ENCODE data around the gene SLC27A1.
A peak's percentile ranks its signal among the peaks of the same experiment; 100 is the strongest.

DNA sequence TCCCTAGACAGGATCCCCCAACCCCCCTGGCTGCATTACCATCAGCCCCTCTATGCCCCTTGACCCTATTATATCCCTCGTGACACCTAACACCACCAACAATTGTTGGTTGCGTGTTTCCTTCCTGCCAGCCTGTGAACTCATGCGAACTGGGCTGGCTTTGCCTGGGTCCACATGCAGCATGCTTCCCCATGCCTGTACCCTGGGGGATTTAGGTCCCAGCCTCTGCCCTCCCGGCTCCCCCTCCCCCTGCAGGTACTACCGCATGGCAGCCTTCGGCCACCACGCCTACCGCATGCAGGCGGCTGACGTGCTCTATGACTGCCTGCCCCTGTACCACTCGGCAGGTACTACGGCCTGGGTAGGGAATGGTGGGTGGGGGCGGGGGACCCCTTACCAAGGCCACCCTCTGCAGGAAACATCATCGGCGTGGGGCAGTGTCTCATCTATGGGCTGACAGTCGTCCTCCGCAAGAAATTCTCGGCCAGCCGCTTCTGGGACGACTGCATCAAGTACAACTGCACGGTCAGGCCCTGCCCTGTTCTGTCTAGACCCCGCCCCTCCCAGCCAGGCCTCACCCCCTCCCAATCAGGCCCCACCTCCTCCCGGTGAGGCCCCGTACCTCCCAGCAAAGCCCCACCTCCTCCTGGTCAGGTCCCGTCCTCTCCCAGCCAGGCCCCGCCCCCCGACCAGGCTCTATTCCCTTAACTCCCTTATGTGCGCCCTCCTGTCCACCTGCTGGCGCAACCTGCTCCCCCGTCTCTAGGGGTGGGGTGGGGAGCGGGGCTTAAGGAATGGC is 18.5 kb downstream of the SLC27A1 start:
- TF ChIP-seq, protein P1, sequence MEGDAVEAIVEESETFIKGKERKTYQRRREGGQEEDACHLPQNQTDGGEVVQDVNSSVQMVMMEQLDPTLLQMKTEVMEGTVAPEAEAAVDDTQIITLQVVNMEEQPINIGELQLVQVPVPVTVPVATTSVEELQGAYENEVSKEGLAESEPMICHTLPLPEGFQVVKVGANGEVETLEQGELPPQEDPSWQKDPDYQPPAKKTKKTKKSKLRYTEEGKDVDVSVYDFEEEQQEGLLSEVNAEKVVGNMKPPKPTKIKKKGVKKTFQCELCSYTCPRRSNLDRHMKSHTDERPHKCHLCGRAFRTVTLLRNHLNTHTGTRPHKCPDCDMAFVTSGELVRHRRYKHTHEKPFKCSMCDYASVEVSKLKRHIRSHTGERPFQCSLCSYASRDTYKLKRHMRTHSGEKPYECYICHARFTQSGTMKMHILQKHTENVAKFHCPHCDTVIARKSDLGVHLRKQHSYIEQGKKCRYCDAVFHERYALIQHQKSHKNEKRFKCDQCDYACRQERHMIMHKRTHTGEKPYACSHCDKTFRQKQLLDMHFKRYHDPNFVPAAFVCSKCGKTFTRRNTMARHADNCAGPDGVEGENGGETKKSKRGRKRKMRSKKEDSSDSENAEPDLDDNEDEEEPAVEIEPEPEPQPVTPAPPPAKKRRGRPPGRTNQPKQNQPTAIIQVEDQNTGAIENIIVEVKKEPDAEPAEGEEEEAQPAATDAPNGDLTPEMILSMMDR (IDR thresholded peaks at IDR 0.05; ENCODE audit: extremely low read depth in 1 of 2, insufficient read depth in 1 of 2, low read depth in 1 of 2, low read length in 2 of 2), result peak; percentile 7 to 46
- TF ChIP-seq POLR2A (IDR thresholded peaks at IDR 0.05; ENCODE audit: low read depth, low read length), result no peak

All from endothelial cell of umbilical vein (primary cell).